NCI-H2029 treated with DMSO at 0.1 percent for 48 hours (cell line): Measurements from ENCODE around the gene NDUFB2.
"Not testable (repeated sequence)": the region's sequence is repeated elsewhere in the genome, so short reads cannot be mapped to it uniquely, and the experiment has no call there.

ENCODE experiments used
- DNase-seq: peaks from one replicate; lab custom pipeline; 2025; lab: John Stamatoyannopoulos, UW

The NDUFB2 gene

DNA sequence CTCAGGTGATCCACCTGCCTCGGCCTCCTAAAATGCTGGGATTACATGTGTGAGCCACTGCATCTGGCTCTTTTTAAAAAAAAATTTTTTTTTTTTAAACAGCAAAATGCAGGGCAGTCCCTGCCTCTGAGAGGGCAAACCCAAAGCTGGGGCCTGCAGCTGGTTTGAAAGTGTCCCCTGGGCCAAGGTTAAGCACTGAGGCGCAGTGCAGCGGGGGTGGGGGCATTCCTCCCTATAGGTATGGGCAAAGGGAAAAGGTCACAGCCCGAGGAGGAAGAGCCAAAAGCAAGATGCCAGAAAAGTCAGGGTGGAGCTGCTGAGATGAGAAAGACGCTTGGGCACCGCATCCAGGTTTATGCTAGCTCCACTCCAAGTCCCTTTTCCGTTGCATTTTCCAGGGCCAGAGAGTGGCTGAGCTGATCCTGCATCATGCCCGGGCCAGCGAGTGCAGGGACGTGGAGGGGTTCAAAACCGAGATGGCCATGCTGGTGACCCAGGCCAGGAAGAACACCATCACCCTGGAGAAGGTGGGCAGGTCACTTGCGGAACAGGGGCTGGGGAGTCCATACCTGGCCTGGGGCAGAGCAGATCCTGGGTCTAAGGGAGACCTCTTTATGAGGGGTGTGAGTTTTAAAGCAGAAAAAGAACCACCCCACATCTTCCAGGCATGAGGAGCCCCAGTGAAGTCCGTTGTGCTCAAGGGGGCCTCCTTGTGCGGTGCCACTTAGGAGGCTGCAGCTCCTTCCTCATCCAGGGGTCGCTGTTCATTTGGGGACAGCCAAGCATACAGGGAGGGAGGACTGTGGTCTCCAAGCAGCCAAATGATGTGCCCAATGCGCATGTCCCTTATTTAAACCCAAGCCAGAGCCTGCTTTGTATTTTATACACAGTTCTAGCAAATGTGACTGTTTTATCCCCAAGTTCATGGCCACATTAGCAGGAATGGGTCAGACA is 7.0 kb upstream of the NDUFB2 start:
- no peak for DNase-seq

DNA sequence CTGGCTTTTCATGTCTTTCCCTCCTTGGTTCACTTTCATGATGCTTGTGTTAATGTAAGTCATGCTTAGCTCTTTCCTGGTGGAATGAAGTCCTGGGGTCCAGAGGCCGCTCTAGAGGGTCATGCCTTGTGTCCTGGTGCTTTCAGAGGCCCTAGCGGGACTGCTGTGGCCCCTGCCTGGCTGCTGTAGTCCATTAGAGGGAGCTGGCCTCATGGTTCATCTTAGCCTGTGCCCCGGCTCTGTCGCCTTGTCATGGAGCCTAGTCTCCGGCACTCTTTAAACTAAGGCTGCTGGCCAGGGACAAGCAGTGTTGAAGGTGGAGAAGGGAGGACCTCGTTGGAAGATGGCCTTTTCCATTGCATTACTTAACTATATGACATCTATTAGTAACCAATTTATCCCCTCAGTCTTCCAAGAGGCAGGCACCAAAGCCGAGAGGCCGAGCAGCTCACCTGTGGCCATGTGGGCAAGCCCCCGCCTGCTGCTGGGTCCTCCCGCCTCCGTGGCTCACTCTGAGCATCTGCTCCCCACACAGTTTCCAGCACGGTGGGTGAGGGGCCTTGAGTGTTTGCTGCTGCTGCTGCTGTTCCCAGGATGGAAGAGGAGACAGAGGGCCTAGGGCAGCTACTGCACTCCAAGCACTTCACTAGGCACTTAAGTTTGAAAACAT is 5.0 kb upstream of the NDUFB2 start:
- DNase-seq, result no peak

DNA sequence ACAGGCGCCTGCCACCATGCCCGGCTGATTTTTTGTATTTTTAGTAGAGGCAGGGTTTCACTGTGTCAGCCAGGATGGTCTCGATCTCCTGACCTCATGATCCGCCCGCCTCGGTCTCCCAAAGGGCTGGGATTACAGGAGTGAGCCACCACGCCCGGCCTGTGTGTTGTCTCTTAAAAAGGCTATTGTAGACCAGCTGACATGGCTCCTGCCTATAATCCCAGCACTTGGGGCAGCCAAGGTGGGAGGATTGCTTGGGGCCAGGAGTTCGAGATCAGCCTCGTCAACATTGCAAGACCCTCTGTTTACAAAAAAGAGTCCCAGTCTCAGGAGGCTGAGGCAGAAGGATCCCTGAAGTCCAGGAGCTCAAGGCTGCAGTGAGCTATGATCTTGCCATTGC is 2.7 kb upstream of the NDUFB2 start:
- not testable (repeated sequence) for DNase-seq

DNA sequence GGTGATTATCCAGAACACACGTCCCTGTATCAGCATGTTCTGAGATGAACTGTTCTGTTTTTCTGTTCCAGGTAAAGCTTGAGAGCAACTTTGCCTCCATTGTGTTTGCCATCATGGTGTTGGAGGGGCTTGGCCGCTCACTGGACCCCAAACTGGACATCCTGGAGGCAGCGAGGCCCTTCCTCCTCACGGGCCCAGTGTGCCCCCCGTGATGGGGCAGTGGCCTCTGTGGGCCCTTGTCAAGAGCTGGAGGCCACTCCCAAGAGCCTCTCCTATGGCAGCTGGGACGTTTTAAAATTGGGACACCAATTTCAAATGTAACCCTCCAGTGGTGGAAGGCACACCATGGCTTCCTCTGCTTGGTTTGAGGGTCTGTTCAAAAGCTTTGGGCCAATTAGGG is 1.9 kb upstream of the NDUFB2 start:
- DNase-seq, result no peak

DNA sequence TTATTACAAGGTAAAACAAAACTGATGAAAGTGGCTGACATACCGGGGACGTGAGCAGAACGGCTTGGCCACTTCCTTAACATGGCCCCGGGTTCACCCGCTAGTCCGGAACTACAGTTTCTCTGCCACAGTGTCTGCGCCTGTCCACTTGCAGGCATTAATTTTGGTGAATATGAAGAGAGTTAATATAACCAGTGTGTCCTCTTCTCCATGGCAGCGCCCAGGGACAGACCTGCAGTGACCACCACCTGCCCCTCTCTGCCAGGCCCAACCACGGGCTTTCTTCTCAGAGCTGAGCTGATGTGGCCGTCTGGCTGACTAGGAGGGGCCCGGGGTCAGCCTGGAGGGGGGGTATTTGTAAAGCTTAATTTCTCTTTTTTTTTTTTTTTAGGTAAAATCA is 1.1 kb upstream of the NDUFB2 start:
- no peak for DNase-seq

DNA sequence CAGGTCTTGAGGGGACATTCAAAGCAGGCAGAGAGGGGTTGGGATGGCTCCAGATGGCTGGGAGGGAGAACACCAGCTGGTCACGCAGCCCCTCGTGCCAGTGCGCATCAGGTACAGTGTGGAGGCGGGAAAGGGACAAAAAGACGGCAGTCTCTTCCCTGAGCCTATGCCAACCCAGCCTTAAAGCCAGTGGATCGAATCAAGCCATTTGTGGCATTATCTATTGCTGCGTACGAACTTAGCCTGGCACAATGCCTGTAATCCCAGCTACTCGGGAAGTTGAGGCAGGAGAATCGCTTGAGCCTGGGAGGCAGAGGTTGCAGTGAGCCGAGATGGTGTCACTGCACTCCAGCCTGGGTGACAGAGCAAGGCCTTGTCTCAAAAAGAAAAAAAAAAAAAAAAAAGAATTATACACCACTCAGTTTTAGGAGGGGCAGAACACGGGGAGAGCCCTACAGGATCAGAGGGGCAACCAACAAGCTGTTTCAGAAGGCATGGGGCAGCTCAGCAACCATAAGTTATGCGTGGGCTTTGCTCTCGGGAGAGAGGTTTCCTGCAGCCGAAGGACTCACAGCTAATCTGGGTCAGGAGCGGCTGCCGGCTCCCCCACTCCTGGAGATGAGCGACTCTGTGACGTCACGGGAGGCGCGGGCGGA is 356 bp upstream of the NDUFB2 start:
- peak; percentile 68 for DNase-seq

DNA sequence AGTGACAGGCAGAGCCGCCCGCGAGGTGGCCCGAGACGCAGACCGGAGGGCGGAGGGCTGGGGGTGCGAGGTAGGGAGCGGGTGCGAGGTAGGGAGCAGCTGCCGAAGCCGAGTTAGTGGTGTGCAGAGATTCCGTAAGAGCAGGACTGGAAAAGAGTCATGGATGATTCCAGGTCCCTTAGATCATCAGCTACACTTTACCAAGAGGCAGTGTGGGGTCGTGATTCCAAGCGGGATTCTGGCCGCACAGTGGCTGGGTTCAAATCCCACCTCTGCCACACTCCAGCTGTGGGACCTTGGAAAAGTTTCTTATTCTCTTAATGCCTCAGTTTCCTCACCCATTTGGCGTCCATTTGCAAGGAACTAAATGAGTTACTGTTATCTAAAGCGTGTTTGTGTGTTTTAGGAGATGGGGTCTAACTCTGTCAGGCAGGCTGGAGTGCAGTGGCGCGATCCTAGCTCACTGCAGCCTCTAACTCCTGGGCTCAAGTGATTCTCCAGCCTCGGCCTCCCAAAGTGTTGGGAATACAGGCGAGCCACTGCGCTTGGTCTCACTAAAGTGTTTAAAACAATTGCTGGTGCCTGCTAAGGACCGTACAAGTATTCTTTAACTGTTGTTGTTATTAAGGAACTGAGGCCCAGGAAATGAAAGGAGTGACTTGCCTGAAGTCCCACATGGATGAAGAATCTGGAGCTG is 1.1 kb downstream of the NDUFB2 start:
- no peak for DNase-seq

DNA sequence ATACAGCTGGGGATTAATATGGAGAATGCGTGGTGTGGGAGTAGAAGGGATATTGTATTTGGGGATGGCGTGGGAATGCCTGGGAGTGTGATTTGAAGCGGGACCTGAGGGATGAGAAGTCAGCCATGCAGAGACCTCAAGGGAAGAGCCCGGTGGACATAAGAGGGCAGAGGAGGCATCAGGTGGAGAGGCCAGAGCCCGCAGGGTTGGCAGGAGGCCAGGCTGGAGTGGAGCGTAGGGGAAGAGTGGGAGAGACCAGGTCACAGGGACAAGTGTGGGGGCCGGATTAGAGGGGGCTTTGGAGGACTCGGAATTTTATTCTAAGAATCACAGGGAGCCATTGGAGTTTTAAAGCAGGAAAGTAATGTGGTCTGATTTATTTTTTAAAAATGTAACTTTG is 2.0 kb downstream of the NDUFB2 start:
- peak; percentile 27 for DNase-seq

DNA sequence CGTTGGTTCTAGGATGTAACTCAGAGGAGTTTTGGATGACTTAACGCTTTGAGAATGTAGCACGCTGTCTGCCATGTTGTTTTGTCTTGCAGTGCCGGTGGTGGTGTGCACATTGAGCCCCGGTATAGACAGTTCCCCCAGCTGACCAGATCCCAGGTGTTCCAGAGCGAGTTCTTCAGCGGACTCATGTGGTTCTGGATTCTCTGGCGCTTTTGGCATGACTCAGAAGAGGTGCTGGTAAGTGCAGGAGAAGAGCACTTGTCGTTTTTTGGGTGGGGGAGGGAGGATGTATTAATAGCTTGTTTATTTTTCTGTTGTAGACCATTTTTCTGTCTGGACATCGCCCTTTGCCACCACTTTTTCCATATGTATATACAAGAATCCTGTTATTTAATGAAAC is 6.3 kb downstream of the NDUFB2 start:
- DNase-seq, result no peak

DNA sequence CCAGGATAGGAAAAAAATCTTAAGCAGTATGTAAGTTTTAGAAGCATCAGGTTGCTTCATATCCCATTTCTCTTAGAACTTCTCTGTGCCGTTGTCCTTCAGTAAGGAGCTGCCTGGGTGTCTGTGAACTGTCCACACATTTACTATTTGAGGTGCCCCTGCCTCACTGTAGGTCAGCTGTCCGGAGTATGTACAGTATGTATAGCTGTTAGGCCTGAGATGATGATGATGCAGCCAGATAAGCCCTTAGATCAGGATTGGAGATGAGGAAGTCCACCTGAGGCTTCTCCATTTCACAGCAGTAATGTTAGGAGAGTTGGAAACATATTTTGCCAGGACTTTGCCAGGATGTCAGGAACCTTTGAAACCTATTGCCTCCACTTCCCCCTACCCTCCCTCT is 7.7 kb downstream of the NDUFB2 start:
- no peak for DNase-seq

DNA sequence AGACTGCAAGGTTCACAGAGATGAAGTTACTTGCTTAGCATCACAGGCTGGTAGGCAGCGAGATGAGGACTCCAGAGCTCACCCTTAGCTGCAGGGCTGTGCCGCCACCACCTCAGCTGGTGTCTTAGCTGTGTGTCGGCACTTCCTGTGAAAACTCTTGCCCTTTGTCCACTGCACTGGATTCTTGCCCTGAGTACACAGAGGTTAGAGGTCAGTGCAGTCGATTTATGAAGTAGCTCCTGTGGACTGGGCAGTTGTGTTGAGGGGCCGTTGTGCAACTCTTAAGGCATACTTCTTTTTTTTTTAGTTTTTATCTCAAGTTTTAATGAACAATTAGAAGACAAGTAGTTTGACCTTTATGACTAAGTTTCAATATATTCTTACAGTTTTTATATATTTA is 10.6 kb downstream of the NDUFB2 start:
- DNase-seq, result no peak

DNA sequence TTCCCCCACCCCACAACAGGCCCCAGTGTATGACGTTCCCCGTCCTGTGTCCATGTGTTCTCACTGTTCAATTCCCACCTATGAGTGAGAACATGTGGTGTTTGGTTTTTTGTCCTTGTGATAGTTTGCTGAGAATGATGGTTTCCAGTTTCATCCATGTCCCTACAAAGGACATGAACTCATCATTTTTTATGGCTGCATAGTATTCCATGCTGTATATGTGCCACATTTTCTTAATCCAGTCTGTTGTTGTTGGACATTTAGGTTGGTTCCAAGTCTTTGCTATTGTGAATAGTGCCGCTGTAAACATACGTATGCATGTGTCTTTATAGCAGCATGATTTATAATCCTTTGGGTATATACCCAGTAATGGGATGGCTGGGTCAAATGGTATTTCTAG is 12.3 kb downstream of the NDUFB2 start:
- not testable (repeated sequence) for DNase-seq

DNA sequence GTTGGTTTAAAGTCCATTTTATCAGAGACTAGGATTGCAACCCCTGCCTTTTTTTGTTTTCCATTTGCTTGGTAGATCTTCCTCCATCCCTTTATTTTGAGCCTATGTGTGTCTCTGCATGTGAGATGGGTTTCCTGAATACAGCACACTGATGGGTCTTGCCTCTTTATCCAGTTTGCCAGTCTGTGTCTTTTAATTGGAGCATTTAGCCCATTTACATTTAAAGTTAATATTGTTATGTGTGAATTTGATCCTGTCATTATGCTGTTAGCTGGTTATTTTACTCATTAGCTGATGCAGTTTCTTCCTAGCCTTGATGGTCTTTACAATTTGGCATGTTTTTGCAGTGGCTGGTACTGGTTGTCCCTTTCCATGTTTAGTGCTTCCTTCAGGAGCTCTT is 15.9 kb downstream of the NDUFB2 start:
- not testable (repeated sequence) for DNase-seq

DNA sequence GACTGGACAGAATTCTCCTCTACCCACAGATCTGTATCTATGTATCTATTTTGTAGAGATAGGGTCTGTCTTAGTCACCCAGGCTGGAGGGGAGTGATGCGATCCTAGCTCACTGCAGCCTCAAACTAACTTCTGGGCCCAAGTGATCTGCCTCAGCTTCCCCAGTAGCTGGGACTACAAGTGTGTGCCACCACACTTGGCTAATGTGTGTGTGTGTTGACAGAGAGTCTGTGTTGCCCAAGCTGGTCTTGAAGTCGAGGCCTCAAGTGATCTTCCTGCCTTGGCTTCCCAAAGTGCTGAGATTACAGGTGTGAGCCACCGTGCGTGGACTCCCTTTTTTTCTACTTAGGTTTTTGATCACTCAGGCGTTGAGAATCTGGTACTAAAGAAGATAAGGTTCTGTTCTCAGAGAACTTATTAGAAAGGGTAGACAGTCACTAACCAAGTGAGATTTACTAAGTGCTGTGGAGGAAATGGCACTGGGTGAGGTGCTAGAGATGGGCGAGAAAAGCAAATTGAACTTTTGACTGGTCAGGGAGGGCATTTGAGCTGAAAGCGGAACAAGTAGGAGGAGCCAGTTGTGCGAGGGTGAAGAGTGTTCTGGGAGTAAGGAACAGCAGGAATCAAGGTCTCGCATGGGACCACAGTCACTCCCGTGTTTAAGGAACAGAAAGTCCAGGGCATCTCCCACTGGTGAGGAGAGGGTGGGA is 18.0 kb downstream of the NDUFB2 start:
- no peak for DNase-seq

DNA sequence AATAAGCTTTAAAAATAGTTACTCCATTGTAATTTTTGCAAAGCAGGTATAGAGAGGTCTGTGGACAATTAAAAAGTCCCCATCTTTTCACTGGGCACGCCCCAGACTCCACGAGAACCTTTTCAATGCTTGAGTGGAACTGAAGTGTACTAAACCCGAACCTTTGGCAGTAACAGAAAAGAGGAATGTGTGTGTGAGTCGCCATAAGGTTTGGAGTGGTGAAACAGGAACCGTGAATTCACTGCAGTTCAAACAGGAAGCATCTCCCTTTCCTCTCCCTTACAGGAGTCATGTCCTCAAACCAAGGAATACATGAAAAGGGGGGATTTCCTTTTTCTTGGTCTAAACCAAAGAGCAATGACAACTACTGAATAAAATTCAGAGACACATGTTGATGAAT is 23.2 kb downstream of the NDUFB2 start:
- peak; percentile 83 for DNase-seq

DNA sequence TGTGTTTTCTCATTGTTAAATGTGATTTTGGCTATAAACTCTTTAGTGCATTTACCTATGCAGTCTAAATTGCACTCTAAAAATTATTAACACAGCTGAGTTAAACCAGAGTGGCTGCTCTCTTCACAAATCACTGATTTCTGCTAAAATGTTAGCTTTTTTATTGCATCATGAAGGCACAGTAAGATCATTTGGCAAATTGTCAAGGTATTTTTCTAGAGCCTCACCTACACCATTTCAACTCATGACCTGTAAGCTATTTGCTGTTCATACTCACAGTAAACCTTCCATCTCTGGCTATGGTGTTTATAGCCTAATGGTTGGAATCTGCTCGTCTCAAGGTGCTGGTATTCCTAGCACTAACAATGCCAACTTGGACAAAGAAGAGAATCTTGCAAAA is 25.7 kb downstream of the NDUFB2 start:
- no peak for DNase-seq

DNA sequence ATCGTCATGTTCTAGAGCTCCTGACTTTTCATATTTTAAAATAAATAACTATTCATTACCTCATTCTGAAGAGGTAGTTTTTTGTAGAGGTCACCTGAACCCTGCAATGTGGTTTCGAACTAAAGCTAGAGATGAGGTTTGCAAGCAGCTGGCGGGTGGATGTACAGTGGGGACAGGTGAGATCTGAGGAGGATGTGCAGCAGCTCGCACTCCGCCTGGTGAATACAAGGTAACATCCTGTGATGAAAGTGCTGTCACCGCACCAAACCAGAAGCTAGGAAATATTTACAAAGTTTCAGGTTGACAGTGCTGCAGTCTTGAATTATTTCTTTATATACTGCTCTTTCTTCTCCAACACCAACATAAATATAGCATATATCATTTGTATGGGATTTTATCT is 26.5 kb downstream of the NDUFB2 start:
- no peak for DNase-seq

DNA sequence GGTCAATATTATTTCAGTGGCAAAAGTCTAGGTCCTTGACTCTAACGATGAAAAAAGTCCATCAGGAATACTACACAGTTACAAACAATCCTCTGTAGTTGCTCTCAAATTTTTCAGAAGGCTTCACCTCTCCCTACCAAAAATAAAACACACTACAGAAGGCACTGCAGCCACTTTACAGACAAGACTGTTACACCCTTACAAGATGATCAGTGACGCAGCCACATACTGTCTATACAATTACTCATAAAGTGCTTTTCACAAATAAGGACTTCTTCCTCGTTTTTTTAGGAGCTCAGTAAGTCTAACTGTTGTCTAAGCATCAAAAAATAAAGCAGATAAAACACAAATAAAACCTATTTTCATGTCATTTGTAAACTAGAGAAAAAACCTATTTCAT is 27.1 kb downstream of the NDUFB2 start:
- DNase-seq, result no peak

DNA sequence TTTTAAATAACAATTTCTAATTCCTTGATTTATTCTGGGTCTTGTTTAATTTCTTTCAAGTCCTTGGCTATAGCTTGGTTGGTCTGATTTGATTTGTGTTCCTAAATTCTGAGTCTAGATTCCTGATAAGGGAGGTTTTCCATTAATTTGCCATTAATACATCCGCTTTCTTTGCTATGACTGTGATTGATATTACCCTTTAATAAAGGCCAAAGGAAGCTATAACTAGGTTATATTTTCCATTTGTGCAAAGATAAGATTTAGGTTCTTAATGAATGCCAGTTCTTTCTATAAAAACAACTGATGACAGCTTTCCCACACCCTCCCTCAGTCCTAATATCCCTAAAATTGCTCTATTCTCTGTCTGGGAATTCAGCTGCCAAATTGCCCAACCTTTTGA is 28.2 kb downstream of the NDUFB2 start:
- no peak for DNase-seq

DNA sequence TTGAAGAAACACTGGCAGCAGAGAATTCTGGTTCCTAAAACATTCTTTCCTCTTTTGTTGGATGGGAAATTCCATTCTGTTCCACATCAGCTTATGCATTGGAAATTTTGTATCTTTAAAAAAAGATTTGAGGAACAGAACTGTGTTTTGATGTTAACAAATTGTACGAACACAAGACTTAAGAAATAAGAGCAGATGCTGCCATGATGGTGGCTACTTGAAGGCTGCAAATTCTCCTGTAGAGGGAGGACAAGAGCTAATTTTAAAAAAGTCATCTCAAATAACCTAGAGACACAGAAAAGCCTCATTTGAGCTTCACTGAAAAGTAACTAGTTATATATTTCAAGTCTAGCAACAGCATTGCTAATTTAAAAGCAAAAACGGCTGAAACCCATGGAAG is 29.8 kb downstream of the NDUFB2 start:
- no peak for DNase-seq

DNA sequence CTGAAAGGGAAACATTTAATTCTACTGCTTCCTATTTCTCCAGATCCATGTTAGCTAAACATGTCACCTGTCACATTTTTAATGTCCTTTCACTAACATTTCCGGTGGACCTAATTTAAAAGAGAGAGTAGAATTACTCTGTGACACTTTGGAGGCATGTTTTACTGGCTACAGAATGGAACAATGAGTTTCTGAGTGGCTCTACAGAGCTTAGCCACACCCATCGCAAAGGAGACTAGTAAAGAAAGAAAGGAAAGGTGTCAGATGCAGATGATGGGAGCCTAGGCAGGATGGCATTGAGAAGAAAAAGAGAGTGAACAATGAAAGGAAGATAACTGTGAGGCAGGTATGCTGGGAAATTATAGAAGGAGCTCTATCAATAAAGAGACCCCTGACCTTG is 35.9 kb downstream of the NDUFB2 start:
- DNase-seq, result no peak

DNA sequence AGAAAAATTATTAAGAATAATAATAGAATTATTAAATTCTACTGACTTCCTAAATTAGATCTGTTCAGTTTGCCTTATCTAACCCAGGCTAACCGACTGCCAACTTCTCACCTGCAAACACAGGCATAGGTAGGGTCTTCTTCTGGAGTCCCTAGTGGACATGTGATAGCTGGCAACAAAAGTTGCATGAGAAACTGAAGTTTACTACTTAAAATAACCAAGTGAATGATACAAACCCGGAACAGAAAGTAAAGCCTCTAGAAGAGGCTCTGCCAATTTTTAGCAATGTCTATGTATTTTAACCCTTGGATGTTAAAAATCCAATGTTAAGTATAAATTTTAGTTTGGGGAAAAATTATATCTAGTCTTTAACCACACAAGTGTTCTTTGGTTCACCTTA is 37.6 kb downstream of the NDUFB2 start:
- no peak for DNase-seq
